ENCODE results near the gene IGFBP7.
A peak's percentile ranks its signal among the peaks of the same experiment; 100 is the strongest.

Gene IGFBP7

DNA sequence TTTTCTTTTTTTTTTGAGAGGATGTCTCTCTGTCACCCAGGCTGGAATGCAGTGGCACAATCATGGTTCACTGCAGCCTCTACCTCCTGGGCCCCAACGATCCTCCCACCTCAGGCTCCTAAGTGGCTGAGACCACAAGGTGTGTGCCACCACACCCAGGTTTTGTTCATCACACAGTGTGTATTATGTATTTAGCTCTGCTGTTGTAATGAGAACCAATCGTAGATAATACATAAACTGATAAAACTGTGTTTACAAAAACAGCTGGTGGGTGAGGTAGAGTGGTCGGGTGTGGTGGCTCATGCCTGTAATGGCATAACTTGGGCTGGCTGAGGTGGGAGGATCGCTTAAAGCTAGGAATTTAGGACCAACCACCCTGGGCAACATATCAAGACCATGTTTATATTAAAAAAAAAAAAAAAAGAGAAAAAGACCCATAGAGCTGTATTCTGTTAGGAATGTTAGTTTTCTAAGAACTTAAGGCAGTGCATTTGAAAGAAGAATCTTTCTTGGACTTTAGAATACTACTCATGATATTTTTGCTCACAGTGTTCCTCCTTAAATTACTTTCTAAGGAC lies 96.6 kb downstream of the IGFBP7 start:
- DNase-seq (ENCODE audit: low read depth): no peak

GRCh38 chr4:56999751-57000150 lies 110.4 kb downstream of the IGFBP7 start:
- no peak for TF ChIP-seq CTCF (IDR thresholded peaks at IDR 0.05; ENCODE audit: control insufficient read depth, extremely low read depth, insufficient read depth)
- H3K4me3 ChIP-seq (ENCODE audit: low read depth, low read length): no peak overlapping the region
- no peak for DNase-seq (ENCODE audit: low read depth)

More for the DNA sequence above, 96.6 kb downstream of the IGFBP7 start:
- TF ChIP-seq CTCF (IDR thresholded peaks at IDR 0.05; ENCODE audit: control insufficient read depth, extremely low read depth, insufficient read depth): no peak
- no peak overlapping the region for H3K4me3 ChIP-seq (ENCODE audit: low read depth, low read length)

DNA sequence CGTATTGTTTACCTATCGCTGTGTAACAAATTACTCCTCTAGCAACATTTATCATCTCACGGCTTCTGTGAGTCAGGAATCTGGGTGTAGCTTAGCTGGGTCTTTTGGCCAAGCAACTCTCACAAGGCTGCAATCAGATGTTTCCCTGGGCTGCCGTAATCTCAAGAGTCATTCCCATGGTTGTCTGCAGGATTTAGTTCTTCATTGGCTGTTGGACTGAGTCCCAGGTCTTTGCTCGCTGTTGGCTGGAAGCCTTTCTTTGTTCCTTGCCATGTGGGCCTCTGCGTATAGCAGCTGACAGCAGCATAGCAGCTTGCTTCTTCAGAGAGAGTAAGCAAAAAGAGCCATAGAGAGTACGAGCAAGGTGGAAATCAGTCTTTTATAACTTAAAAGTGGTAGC lies 114.7 kb downstream of the IGFBP7 start:
- DNase-seq (ENCODE audit: low read depth): peak; percentile 81
- no peak overlapping the region for H3K4me3 ChIP-seq (ENCODE audit: low read depth, low read length)
- TF ChIP-seq CTCF (IDR thresholded peaks at IDR 0.05; ENCODE audit: control insufficient read depth, extremely low read depth, insufficient read depth): no peak

GRCh38 chr4:56990109-56990905 lies 119.9 kb downstream of the IGFBP7 start:
- no peak overlapping the region for H3K4me3 ChIP-seq (ENCODE audit: low read depth, low read length)
- no peak for DNase-seq (ENCODE audit: low read depth)
- no peak for TF ChIP-seq CTCF (IDR thresholded peaks at IDR 0.05; ENCODE audit: control insufficient read depth, extremely low read depth, insufficient read depth)

DNA sequence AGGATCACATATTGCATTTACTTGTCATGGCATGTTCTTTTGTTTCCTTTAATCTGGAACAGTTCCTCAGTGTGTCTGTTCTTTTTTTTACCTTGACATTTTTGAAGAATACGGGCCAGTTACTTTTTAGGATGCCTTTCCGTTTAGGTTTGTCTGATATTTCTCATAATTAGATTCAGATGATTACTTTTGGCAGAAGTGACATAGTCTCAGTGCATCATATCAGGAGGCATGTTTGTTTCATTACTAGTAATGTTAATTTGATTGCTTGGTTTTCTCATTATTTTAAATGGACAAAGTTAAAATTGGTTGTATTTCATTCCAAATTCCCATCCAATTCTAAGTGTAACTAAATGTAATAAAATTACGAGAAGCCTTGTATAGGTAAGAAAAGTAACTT lies 123.2 kb downstream of the IGFBP7 start:
- no peak overlapping the region for H3K4me3 ChIP-seq (ENCODE audit: low read depth, low read length)
- no peak for DNase-seq (ENCODE audit: low read depth)
- TF ChIP-seq CTCF (IDR thresholded peaks at IDR 0.05; ENCODE audit: control insufficient read depth, extremely low read depth, insufficient read depth): no peak

GRCh38 chr4:56986192-56986591 lies 124.0 kb downstream of the IGFBP7 start:
- no peak for TF ChIP-seq CTCF (IDR thresholded peaks at IDR 0.05; ENCODE audit: control insufficient read depth, extremely low read depth, insufficient read depth)
- no peak overlapping the region for H3K4me3 ChIP-seq (ENCODE audit: low read depth, low read length)
- no peak for DNase-seq (ENCODE audit: low read depth)
